NCI-H524 treated with DMSO at 0.1 percent for 48 hours (cell line): ENCODE results near the gene KRTAP12-4.
"Not testable (repeated sequence)": the region's sequence is repeated elsewhere in the genome, so short reads cannot be mapped to it uniquely, and the experiment has no call there.

Source experiments
- DNase-seq: peaks from one replicate; lab custom pipeline; 2025; lab: John Stamatoyannopoulos, UW

KRTAP12-4 gene

GRCh38 chr21:44654576-44655175 is at the start of gene KRTAP12-4:
Gene KRTAP12-4 (minus strand): TSS chr21:44654659. CDS start chr21:44654614, 45 bp downstream.
- no peak for DNase-seq

- DNase-seq: no peak
Observed at GRCh38 chr21:44703731-44704635, 49.5 kb upstream of the KRTAP12-4 start.

- DNase-seq: no peak
Observed at GRCh38 chr21:44702973-44703730, 48.7 kb upstream of the KRTAP12-4 start.

GRCh38 chr21:44702111-44702972 is 47.9 kb upstream of the KRTAP12-4 start:
- no peak for DNase-seq

- DNase-seq: peak; percentile 37
Observed at GRCh38 chr21:44701541-44701940, 47.1 kb upstream of the KRTAP12-4 start.

- DNase-seq: no peak
Observed at GRCh38 chr21:44701023-44701400, 46.6 kb upstream of the KRTAP12-4 start.

- DNase-seq: no peak
Observed at GRCh38 chr21:44700101-44701022, 45.9 kb upstream of the KRTAP12-4 start.

GRCh38 chr21:44699502-44700001 is 45.1 kb upstream of the KRTAP12-4 start:
- no peak for DNase-seq

- no peak for DNase-seq
Observed at GRCh38 chr21:44697811-44698734, 43.6 kb upstream of the KRTAP12-4 start.

GRCh38 chr21:44697172-44697810 is 42.8 kb upstream of the KRTAP12-4 start, which contains the start of gene KRTAP10-12:
Gene KRTAP10-12 (plus strand): TSS chr21:44697172. CDS start chr21:44697202, 30 bp downstream.
- DNase-seq: not testable (repeated sequence)

- DNase-seq: no peak
Observed at GRCh38 chr21:44696572-44696971, 42.1 kb upstream of the KRTAP12-4 start.

- DNase-seq: no peak
Observed at GRCh38 chr21:44695641-44696040, 41.2 kb upstream of the KRTAP12-4 start.

GRCh38 chr21:44695184-44695583 is 40.7 kb upstream of the KRTAP12-4 start:
- DNase-seq: no peak

GRCh38 chr21:44694776-44695175 is 40.3 kb upstream of the KRTAP12-4 start:
- no peak for DNase-seq

GRCh38 chr21:44692798-44693512 is 38.5 kb upstream of the KRTAP12-4 start:
- no peak for DNase-seq

- no peak for DNase-seq
Observed at GRCh38 chr21:44691686-44692085, 37.2 kb upstream of the KRTAP12-4 start.

GRCh38 chr21:44689740-44690139 is 35.3 kb upstream of the KRTAP12-4 start:
- DNase-seq: not testable (repeated sequence)

- peak; percentile 31 for DNase-seq
Observed at GRCh38 chr21:44687671-44688070, 33.2 kb upstream of the KRTAP12-4 start.
